Measurements from ENCODE around the gene SPAG4.

- TF ChIP-seq, protein P1, sequence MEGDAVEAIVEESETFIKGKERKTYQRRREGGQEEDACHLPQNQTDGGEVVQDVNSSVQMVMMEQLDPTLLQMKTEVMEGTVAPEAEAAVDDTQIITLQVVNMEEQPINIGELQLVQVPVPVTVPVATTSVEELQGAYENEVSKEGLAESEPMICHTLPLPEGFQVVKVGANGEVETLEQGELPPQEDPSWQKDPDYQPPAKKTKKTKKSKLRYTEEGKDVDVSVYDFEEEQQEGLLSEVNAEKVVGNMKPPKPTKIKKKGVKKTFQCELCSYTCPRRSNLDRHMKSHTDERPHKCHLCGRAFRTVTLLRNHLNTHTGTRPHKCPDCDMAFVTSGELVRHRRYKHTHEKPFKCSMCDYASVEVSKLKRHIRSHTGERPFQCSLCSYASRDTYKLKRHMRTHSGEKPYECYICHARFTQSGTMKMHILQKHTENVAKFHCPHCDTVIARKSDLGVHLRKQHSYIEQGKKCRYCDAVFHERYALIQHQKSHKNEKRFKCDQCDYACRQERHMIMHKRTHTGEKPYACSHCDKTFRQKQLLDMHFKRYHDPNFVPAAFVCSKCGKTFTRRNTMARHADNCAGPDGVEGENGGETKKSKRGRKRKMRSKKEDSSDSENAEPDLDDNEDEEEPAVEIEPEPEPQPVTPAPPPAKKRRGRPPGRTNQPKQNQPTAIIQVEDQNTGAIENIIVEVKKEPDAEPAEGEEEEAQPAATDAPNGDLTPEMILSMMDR (IDR thresholded peaks at IDR 0.05) = no peak
- TF ChIP-seq POLR2A (IDR thresholded peaks at IDR 0.05) (no peak), EP300 (IDR thresholded peaks at IDR 0.05) (no peak)
Observed at GRCh38 chr20:35568645-35569044, 47.0 kb upstream of the SPAG4 start.
